Upper lobe of right lung (tissue), 1 donor: ENCODE data around the gene PCGF3. TPM values are rescaled to one million over a fixed set of nuclear protein-coding genes. Genes with fewer than 3 reads are reported as not detected.
A peak's percentile ranks its signal among the peaks of the same experiment; 100 is the strongest.

Source experiments
- ATAC-seq: fragments of 200-7000 bp; cut with Tn5 transposase; one replicate; pipeline ENCODE4 v1.9.1; 2020; ENCODE audit warnings: mild to moderate bottlenecking, moderate library complexity
- DNase-seq: peaks from one replicate; pipeline ENCODE4 v3.0.0-alpha.2; 2020
- H3K27ac ChIP-seq: fragments of 200-600 bp; one replicate; pipeline ENCODE4 v1.8.0; 2022
- H3K27me3 ChIP-seq: fragments of 200-600 bp; one replicate; pipeline ENCODE4 v1.8.0; 2022; ENCODE audit warnings: mild to moderate bottlenecking
- H3K36me3 ChIP-seq: fragments of 200-600 bp; one replicate; pipeline ENCODE4 v1.8.0; 2022
- H3K4me1 ChIP-seq: fragments of 200-600 bp; one replicate; pipeline ENCODE4 v1.8.0; 2022
- H3K4me3 ChIP-seq: fragments of 200-600 bp; one replicate; pipeline ENCODE4 v1.8.0; 2022; ENCODE audit warnings: mild to moderate bottlenecking
- H3K9me3 ChIP-seq: fragments of 200-600 bp; one replicate; pipeline ENCODE4 v1.8.0; 2022
- CTCF ChIP-seq: fragments of 200-600 bp; IDR thresholded peaks from one replicate; pipeline ENCODE4 v1.8.0; 2022; ENCODE audit warnings: antibody characterized with exemption
- intact Hi-C: fragments of 100-400 bp; cut with DNase I; formaldehyde crosslinking; loops from one replicate; pipeline ENCODE4 v1.11.0; 2022
- total RNA-seq: library from RNA; stranded (reverse); fragmentation: NEBNext Ultra II Directional; extraction: Animal tissue kit (Norgen Biotek cat#: 25700); gene quantifications from one replicate; pipeline ENCODE4 v1.2.1, GENCODE V29; 2021
- donor health status: DM: no; HTN: yes; CAD: no; lungs with severe emphysema.

The PCGF3 gene
- total RNA-seq, 1 donor from 2014 or later: 42.2 TPM

- intact Hi-C loops: no loop called here
- Histone ChIP-seq H3K36me3 (no peaks in the 10 kb centered on the region), H3K4me3 (no peak overlapping the region), H3K9me3 (no peaks in the 10 kb centered on the region), H3K4me1 (peaks cover 9% of the 10 kb centered on the region), H3K27me3 (peaks cover 59% of the 10 kb centered on the region), H3K27ac (no peak overlapping the region)
- DNase-seq (no peak), ATAC-seq (peak; percentile 25)
- no peak for TF ChIP-seq CTCF
Observed at GRCh38 chr4:791898-792625, 86.4 kb downstream of the PCGF3 start.

- H3K9me3 ChIP-seq: no peaks in the 10 kb centered on the region
- H3K36me3 ChIP-seq: no peaks in the 10 kb centered on the region
- DNase-seq (no peak), ATAC-seq (no peak)
- H3K4me3 ChIP-seq: no peak overlapping the region
- TF ChIP-seq CTCF: no peak
- peaks cover 56% of the 10 kb centered on the region for H3K27me3 ChIP-seq
- peaks cover 9% of the 10 kb centered on the region for H3K4me1 ChIP-seq
- no peak overlapping the region for H3K27ac ChIP-seq
- intact Hi-C loops: no loop called here
Observed at GRCh38 chr4:792626-793092, 87.0 kb downstream of the PCGF3 start.

GRCh38 chr4:793093-793861, 87.6 kb downstream of the PCGF3 start:
- DNase-seq: no peak
- H3K27me3 ChIP-seq: peaks cover 56% of the 10 kb centered on the region

GRCh38 chr4:793941-794621, 88.4 kb downstream of the PCGF3 start:
- ATAC-seq (no peak), DNase-seq (no peak)
- Histone ChIP-seq H3K27me3 (peaks cover 56% of the 10 kb centered on the region), H3K9me3 (no peaks in the 10 kb centered on the region), H3K4me1 (peaks cover 9% of the 10 kb centered on the region), H3K27ac (no peak overlapping the region), H3K4me3 (no peak overlapping the region), H3K36me3 (no peaks in the 10 kb centered on the region)
- intact Hi-C loops: no loop called here
- TF ChIP-seq CTCF: no peak

More at GRCh38 chr4:793093-793861, 87.6 kb downstream of the PCGF3 start:
- Histone ChIP-seq H3K4me3 (no peak overlapping the region), H3K9me3 (no peaks in the 10 kb centered on the region), H3K36me3 (no peaks in the 10 kb centered on the region), H3K4me1 (peaks cover 9% of the 10 kb centered on the region), H3K27ac (no peak overlapping the region)
- TF ChIP-seq CTCF: no peak
- no peak for ATAC-seq
- intact Hi-C loops: no loop called here

GRCh38 chr4:794900-795725, 89.5 kb downstream of the PCGF3 start:
- intact Hi-C loops: no loop called here
- peaks cover 9% of the 10 kb centered on the region for H3K4me1 ChIP-seq
- no peaks in the 10 kb centered on the region for H3K36me3 ChIP-seq
- peak; percentile 5 for TF ChIP-seq CTCF
- H3K4me3 ChIP-seq: peak overlapping the region; percentile 5
- H3K9me3 ChIP-seq: no peaks in the 10 kb centered on the region
- DNase-seq (no peak), ATAC-seq (no peak)
- H3K27me3 ChIP-seq: peaks cover 55% of the 10 kb centered on the region
- H3K27ac ChIP-seq: no peak overlapping the region
